GM19324 (cell line): ENCODE results near the gene ASB18.

Experiments
- ATAC-seq: cut with Tn5 transposase; IDR thresholded peaks from one replicate; pipeline ENCODE4 v1.9.1; 2021; ENCODE audit warnings: mild to moderate bottlenecking, moderate library complexity; ENCODE audit not compliant: unreplicated experiment, low FRiP score

Gene ASB18

DNA sequence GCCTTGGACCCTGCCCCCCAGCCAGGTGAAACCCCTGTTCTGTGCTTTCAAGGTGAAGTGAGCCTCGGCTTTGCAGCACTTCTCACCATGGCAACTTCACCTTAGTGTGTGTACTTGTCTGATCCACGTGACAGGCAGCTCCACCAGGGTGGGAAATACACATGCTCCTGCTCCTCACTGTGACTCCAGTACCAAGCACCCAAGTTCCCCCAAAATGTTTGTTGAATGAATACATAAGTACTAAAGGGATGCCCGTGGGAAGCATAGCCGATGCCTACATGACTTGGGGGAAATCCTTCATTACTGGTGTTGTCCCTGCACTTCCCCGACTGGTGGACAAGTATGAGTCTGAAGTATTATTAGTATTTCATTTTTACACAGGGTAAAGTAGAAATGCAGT lies 54.2 kb downstream of the ASB18 start:
- no peak for ATAC-seq

- ATAC-seq: no peak
Measured at GRCh38 chr2:236209535-236209934, 54.7 kb downstream of the ASB18 start.

- ATAC-seq: no peak
Measured at GRCh38 chr2:236208019-236208926, 55.9 kb downstream of the ASB18 start.

- no peak for ATAC-seq
Measured at GRCh38 chr2:236207472-236207871, 56.7 kb downstream of the ASB18 start.

DNA sequence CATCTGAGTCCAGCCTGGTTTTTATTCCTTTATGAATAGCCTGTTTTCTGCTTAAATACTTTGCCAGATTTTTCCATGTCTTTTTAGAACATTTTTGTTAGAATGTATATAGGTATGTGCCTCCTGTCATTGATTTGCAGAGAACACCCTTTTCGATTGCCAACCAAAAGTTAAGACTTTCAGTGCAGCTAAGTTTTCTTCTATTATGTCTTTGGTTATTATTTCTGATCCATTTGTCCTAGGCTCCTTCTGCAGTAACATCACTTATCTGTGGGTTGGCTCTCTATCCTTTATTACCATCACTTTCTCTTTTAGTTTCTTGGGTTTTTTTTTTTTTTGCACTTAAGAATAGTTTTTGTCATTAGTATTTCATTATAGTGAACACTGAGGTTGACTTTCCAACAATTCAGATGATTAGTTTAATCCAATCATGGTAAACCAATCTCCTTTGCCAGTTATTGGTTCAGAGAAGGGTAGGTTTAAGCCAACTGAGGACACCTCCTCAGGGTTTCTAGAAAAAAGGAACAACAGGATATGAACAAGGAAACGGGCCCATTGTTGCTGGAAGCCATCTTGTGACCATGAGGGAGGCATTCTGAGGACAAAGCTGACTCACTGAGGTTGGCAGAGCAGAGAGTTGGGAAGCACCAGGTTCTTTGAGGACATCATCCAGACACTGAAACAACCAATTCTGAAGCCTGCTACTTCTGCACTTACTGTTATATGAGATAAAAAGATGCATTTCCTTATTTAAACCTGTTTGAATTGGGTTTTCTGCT lies 58.1 kb downstream of the ASB18 start:
- no peak for ATAC-seq

DNA sequence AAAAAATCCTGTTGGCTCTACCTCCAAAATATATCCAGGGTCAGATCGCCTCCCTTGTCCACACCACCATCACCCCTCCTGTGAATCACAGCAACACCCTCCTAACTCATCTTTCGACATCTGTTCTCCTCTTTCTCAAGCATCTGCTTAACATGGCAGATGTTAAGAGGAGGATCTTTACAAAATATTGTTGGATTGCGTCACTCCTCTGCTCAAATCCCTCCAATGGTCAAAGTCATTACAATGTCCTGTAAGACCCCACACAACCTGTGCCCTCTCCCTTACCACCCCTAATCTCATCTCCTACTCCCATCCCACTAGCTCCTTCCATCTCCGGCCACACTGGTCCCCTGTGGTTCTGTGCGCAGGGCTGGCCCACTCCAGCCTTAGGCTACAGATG lies 59.3 kb downstream of the ASB18 start:
- no peak for ATAC-seq

DNA sequence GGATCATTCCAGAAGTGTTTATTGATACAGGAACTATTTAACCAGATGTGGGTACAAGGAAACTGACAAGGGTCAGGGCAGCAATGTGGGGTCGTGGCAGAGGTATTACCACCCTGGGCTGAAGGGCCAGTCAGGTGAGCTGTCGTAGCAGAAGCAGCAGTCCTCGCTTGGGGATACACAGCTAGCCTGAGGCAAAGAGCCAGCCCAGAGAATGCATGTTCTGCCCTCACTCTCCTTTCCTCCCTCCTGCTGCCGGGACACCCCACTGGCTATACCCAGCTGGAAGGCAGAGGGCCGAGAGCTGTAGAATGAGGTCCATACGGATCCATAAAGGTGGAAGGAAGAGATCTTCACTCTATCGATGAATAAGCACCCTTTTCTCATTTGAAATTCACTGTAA lies 63.8 kb downstream of the ASB18 start:
- no peak for ATAC-seq

GRCh38 chr2:236196366-236196765 lies 67.8 kb downstream of the ASB18 start:
- ATAC-seq: no peak

DNA sequence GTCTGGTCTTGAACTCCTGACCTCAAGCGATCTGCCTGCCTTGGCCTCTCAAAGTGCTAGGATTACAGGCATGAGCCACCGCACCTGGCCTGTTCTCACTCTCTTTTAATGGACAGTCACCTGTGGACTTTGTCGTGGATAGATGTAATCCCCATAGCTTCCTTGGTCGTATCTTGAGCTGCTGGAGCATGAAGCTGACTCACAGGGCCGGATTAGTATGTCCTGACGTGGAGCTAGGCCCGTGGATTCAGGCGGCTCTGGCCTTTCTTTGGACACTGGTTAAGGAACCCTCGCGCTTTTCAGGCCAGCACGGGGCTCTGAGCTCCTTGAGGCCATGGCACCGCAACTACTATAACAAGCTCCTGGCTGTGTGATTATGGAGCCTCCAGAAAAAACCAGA lies 68.5 kb downstream of the ASB18 start:
- ATAC-seq: no peak

GRCh38 chr2:236194786-236195185 lies 69.4 kb downstream of the ASB18 start:
- no peak for ATAC-seq

DNA sequence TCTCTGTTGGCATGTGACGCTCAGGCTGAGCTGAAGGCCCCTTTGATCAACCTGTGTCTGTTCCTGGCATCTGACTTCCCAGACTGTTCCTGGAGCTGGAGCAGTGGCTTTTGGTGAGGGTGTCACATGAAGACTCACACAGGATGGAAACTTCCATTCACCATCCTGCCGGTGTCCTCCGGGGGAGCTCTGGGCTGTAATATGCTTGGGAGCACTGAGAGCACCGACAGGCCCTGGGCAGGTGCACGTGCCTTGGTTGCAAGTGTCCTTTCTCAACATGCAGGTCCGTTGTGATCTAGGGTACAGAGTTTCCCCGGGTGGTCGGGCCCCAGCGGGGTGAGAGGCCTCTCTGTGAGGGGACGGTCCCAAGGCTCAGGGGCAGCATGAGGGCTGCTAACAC lies 71.2 kb downstream of the ASB18 start:
- no peak for ATAC-seq

GRCh38 chr2:236190674-236191073 lies 73.5 kb downstream of the ASB18 start:
- no peak for ATAC-seq

DNA sequence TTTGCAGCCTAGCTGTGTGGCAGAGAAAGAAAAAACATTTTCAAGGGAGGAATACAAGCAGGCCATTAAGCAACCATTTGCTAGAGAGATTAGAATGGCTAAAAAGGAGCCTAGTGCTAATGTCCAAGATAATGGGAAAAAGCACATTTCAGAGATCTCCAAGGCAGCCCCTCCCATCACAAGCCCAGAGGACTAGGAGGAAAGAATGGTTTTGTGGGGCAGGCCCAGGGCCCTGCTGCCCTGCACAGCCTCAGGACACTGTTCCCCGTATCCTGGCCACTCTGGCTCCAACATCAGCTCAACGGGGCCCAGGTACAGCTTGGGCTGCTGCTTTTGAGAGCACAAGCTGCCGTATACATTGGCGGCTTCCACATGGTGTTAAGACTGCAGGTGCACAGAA lies 79.5 kb downstream of the ASB18 start:
- ATAC-seq: no peak

DNA sequence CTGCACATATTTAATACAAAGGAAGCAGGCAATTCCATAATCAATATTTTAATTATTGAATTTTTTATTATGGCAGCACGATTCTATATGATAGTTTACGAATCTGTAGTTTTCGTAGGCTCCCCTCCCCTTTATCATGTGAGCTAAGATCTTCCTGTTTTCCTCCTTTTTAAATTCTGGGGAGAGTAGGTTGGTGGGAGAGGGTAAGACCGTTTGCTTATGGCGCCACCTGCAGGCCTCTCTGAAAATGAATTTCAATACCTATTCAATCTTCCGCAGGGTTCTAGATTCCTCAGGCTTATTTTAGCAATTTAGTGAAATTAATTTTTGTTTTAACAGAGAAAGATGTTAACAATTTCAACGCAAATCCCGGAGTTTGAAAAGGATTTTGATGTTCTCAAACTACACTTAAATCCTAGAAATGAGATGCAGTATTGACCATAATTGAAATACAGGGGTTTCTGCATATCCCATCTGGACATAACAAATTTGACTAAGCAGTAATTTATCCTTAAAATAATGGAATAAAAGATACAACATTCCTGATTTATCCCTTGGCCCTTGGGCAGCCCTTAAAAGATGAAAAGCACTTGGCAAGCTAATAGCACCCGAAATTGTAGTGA lies 83.3 kb downstream of the ASB18 start:
- no peak for ATAC-seq

DNA sequence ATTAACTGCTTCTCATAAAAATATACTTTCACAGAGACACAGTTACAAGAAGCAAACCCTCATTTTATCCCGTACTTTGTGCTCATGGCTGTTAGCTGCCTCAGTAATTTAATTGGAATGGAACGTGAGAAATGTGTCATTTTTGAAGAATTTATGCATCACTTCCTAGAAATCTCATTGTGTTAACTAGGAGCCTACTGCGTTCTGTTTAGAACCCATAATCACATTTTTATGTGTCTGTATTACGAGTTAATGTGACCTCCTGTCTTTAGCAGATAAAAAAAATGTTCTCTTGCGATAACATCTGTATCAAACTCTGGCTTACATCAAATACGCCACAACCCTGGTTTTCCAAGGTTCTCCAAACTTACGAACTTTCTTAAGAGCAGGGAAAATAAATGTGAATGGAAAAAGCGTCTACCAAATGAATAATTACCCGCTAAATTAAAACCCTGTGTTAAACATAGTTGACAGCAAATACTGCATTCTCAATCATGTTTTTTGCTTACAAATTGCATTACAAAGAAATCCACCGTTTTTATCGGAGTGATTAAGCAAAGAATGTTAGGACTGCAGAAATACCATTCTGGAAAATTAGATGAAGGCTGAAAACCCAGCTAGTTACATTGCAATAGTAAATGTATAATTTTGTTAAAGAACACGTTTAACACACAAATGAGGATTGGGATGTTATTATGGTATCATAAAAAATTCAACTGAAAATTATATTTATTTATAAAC lies 84.0 kb downstream of the ASB18 start:
- no peak for ATAC-seq

GRCh38 chr2:236179236-236180075 lies 84.8 kb downstream of the ASB18 start:
- no peak for ATAC-seq

- no peak for ATAC-seq
Measured at GRCh38 chr2:236178890-236179235, 85.3 kb downstream of the ASB18 start.

GRCh38 chr2:236177967-236178889 lies 86.0 kb downstream of the ASB18 start:
- ATAC-seq: no peak

- ATAC-seq: no peak
Measured at GRCh38 chr2:236177604-236177966, 86.6 kb downstream of the ASB18 start.
